Activated CD8-positive, alpha-beta T cell treated with anti-CD3 and anti-CD28 coated beads for 36 hours (primary cell): ENCODE measurements around the gene GPR180. TPM values are rescaled to one million over a fixed set of nuclear protein-coding genes. Genes with fewer than 3 reads are reported as not detected.
A peak's percentile ranks its signal among the peaks of the same experiment; 100 is the strongest.

Source experiments
- ATAC-seq: fragments of 200-7000 bp; cut with Tn5 transposase; one replicate; pipeline ENCODE4 v1.10.0; 2021; ENCODE audit warnings: mild to moderate bottlenecking, moderate library complexity
- CTCF ChIA-PET: fragments of 350-600 bp; sonication (Branson Sonifier 250); formaldehyde crosslinking; loops from one replicate; lab custom pipeline; 2021; ENCODE audit warnings: antibody characterized with exemption; lab: Charles Lee
- POLR2A ChIA-PET: fragments of 350-600 bp; sonication (Branson Sonifier 250); formaldehyde crosslinking; loops from one replicate; lab custom pipeline; 2021; ENCODE audit warnings: antibody characterized with exemption; lab: Charles Lee
- DNase-seq: peaks from one replicate; pipeline ENCODE4 v3.0.0-alpha.2; 2020
- H3K27ac Mint-ChIP-seq: one replicate; pipeline ENCODE4 v1.8.0; 2021; ENCODE audit warnings: mild to moderate bottlenecking, mixed read lengths
- H3K27me3 Mint-ChIP-seq: one replicate; pipeline ENCODE4 v1.8.0; 2021; ENCODE audit warnings: mixed read lengths
- H3K36me3 Mint-ChIP-seq: one replicate; pipeline ENCODE4 v1.8.0; 2021; ENCODE audit warnings: low read depth, mixed read lengths
- H3K4me1 Mint-ChIP-seq: one replicate; pipeline ENCODE4 v1.8.0; 2021; ENCODE audit warnings: low read depth, mixed read lengths
- H3K4me3 Mint-ChIP-seq: one replicate; pipeline ENCODE4 v1.8.0; 2021; ENCODE audit warnings: mild to moderate bottlenecking, moderate library complexity, mixed read lengths
- H3K9me3 Mint-ChIP-seq: one replicate; pipeline ENCODE4 v1.8.0; 2021; ENCODE audit warnings: mixed read lengths
- CTCF ChIP-seq: fragments of 200-600 bp; IDR thresholded peaks from one replicate; pipeline ENCODE4 v1.8.0; 2022; ENCODE audit warnings: antibody characterized with exemption, mild to moderate bottlenecking
- intact Hi-C: fragments of 100-400 bp; cut with micrococcal nuclease; formaldehyde crosslinking; loops from one replicate; pipeline ENCODE4 v1.10.0; 2022
- total RNA-seq, 2 experiments: library from RNA; stranded (reverse); gene quantifications; one replicate each; pipeline ENCODE4 v1.2.3, GENCODE V29; 2021

The GPR180 gene
- total RNA-seq, 2 experiments from 2014 or later: 7.5 to 7.7 TPM

- Mint-ChIP-seq H3K9me3 (peaks cover 3% of the 10 kb centered on the region), H3K27ac (peak overlapping the region; percentile 93), H3K4me3 (peak overlapping the region; percentile 97), H3K36me3 (peaks cover 26% of the 10 kb centered on the region), H3K4me1 (peaks cover 38% of the 10 kb centered on the region), H3K27me3 (no peaks in the 10 kb centered on the region)
- ATAC-seq (no peak), DNase-seq (peak; percentile 14)
- CTCF ChIA-PET: interaction anchor here (0.8 to 1.9 kb wide), 5 partner anchors 19 to 160 kb away, joined by 3 to 12 read pairs (median 4); no protein-coding TSS in a partner anchor
- TF ChIP-seq CTCF: no peak
- intact Hi-C loops: loop anchor here (5.0 kb wide), 1 partner anchor 49 kb away; no protein-coding TSS in a partner anchor
- POLR2A ChIA-PET: interaction anchor here (0.8 to 1.8 kb wide), 7 partner anchors 8 to 177 kb away, joined by 3 to 27 read pairs (median 3); no protein-coding TSS in a partner anchor
These were observed 5.1 kb upstream of the GPR180 start for GRCh38 chr13:94596575-94596971.

DNA sequence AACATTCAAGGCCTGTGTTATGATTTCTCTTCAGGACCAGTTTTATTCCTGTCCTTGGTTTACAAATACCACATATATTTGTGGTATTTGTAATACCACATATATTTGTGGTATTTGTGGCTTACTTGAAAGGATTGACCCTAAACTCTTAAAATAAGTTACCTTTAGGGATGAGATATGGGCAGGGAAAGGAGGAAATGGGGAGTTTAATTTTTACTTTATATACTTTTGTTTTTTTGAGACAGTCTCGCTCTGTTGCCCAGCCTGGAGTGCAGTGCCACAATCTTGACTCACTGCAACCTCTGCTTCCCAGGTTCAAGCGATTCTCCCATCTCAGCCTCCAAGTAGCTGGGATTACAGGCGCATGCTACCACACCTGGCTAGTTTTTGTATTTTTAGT lies 3.4 kb upstream of the GPR180 start:
- H3K36me3 Mint-ChIP-seq: peaks cover 23% of the 10 kb centered on the region
- no peak overlapping the region for H3K4me3 Mint-ChIP-seq
- intact Hi-C loops: loop anchor here (5.0 kb wide), 1 partner anchor 51 kb away; no protein-coding TSS in a partner anchor
- ATAC-seq: no peak
- H3K27me3 Mint-ChIP-seq: no peaks in the 10 kb centered on the region
- peaks cover 39% of the 10 kb centered on the region for H3K4me1 Mint-ChIP-seq
- no peak for TF ChIP-seq CTCF
- ChIA-PET POLR2A (no interaction called here), CTCF (interaction anchor here (0.8 kb wide), 1 partner anchor 163 kb away, joined by 3 read pairs; no protein-coding TSS in a partner anchor)
- H3K9me3 Mint-ChIP-seq: peaks cover 3% of the 10 kb centered on the region
- peak overlapping the region; percentile 10 for H3K27ac Mint-ChIP-seq
- no peak for DNase-seq

DNA sequence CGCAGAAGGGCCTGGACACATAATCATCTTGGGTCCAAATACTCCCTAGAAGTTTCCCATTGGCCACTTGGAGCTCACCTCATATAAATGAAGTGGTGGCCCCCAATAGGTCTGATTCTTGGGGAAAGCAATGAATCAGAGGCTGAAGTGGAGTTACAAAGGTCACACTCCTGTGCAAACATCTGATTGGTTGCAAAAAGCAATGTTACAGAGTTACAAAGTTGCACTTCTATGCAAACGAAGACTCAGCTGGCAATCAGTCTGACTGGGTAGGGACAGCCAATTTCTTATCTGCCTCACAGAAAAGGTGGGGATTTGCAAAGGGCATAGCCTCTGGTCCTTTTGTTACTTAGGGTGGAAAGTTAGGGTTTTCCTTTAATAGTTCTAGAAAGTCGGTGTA lies 1.8 kb upstream of the GPR180 start:
- peaks cover 3% of the 10 kb centered on the region for H3K9me3 Mint-ChIP-seq
- no peak for TF ChIP-seq CTCF
- intact Hi-C loops: loop anchor here (5.0 kb wide), 1 partner anchor 53 kb away; no protein-coding TSS in a partner anchor
- POLR2A ChIA-PET: interaction anchor here (0.6 to 1.4 kb wide), 2 partner anchors 16 to 51 kb away, joined by 3 to 4 read pairs; no protein-coding TSS in a partner anchor
- H3K4me3 Mint-ChIP-seq: no peak overlapping the region
- peaks cover 29% of the 10 kb centered on the region for H3K4me1 Mint-ChIP-seq
- H3K27ac Mint-ChIP-seq: no peak overlapping the region
- H3K36me3 Mint-ChIP-seq: peaks cover 14% of the 10 kb centered on the region
- DNase-seq (no peak), ATAC-seq (no peak)
- no peaks in the 10 kb centered on the region for H3K27me3 Mint-ChIP-seq
- CTCF ChIA-PET: no interaction called here

GRCh38 chr13:94602467-94602866 lies 810 bp downstream of the GPR180 start:
- no peak for ATAC-seq
- ChIA-PET CTCF (interaction anchor here (1.8 to 5.9 kb wide), 2 partner anchors 14 to 19 kb away, joined by 5 to 40 read pairs; no protein-coding TSS in a partner anchor), POLR2A (interaction anchor here (1.0 to 1.8 kb wide), 3 partner anchors 16 to 54 kb away, joined by 3 to 6 read pairs (median 5); no protein-coding TSS in a partner anchor)
- no peaks in the 10 kb centered on the region for H3K27me3 Mint-ChIP-seq
- H3K27ac Mint-ChIP-seq: peak overlapping the region; percentile 68
- no peak for TF ChIP-seq CTCF
- peaks cover 26% of the 10 kb centered on the region for H3K36me3 Mint-ChIP-seq
- H3K4me3 Mint-ChIP-seq: peak overlapping the region; percentile 84
- intact Hi-C loops: no loop called here
- peaks cover 3% of the 10 kb centered on the region for H3K9me3 Mint-ChIP-seq
- peaks cover 35% of the 10 kb centered on the region for H3K4me1 Mint-ChIP-seq
- DNase-seq: no peak

DNA sequence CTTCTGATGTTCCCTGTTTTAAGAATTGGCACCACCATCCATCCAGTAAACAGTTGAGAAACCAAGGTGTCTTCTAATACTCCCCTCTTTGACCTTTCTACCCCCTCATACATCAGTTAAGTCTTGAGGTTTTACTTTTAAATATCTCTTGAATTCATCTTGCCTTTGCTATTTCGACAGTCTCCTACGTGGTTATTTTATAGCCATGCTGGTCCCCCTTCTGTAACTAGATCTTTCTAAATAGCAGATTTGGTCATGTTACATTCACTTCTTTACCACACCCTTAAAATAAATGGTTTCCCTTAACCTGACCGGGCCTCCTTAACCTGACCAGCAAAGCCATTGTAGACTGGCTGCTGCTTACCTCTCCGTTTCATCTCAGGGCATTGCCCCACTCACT lies 5.4 kb downstream of the GPR180 start:
- POLR2A ChIA-PET: no interaction called here
- H3K27ac Mint-ChIP-seq: peak overlapping the region; percentile 41

More for the DNA sequence above, 5.4 kb downstream of the GPR180 start:
- ATAC-seq (no peak), DNase-seq (no peak)
- intact Hi-C loops: no loop called here
- Mint-ChIP-seq H3K9me3 (no peaks in the 10 kb centered on the region), H3K27me3 (no peaks in the 10 kb centered on the region), H3K4me1 (peaks cover 33% of the 10 kb centered on the region), H3K4me3 (no peak overlapping the region), H3K36me3 (peaks cover 42% of the 10 kb centered on the region)
- CTCF ChIA-PET: no interaction called here
- no peak for TF ChIP-seq CTCF
